Measurements from ENCODE around the gene HHAT. TPM values are rescaled to one million over a fixed set of nuclear protein-coding genes. Genes with fewer than 3 reads are reported as not detected.

Gene HHAT
- total and polyA plus RNA-seq, 7 donors: 0.11 to 0.64 (median 0.16) TPM

- no peaks in the 10 kb centered on the region for H3K36me3 ChIP-seq (ENCODE audit: insufficient read depth in 1 of 2, low read depth in 1 of 2)
- 50 to 56% (median 50%) methylated on average over 3 of the region's 7 CpGs for WGBS, 3 donors
- no peaks in the 10 kb centered on the region for H3K9me3 ChIP-seq
- H3K4me1 ChIP-seq: no peaks in the 10 kb centered on the region
- no peak for DNase-seq
- no peak overlapping the region for H3K27ac ChIP-seq
- ATAC-seq: no peak
- intact Hi-C loops (cut with DNase I): loop anchor here (5.0 kb wide), 3 partner anchors 168 to 453 kb away; no protein-coding TSS in a partner anchor
- H3K4me3 ChIP-seq: peak overlapping the region; percentile 42
- H3K27me3 ChIP-seq (ENCODE audit: insufficient read depth in 3 of 3, low read length in 2 of 3): no peaks in the 10 kb centered on the region
- no peak for TF ChIP-seq CTCF (IDR thresholded peaks at IDR 0.05)
These were observed 18.0 kb upstream of the HHAT start for GRCh38 chr1:210310562-210311153.

- ATAC-seq: peak in 2 of 4 donors; percentile 35 to 63
- no peak for DNase-seq
- TF ChIP-seq CTCF (IDR thresholded peaks at IDR 0.05): no peak
- H3K36me3 ChIP-seq (ENCODE audit: insufficient read depth in 1 of 2, low read depth in 1 of 2): no peaks in the 10 kb centered on the region
- peak overlapping the region; percentile 41 for H3K27ac ChIP-seq
- H3K4me1 ChIP-seq: no peaks in the 10 kb centered on the region
- peak overlapping the region; percentile 42 for H3K4me3 ChIP-seq
- H3K27me3 ChIP-seq (ENCODE audit: insufficient read depth in 3 of 3, low read length in 2 of 3): no peaks in the 10 kb centered on the region
- intact Hi-C loops (cut with DNase I): loop anchor here (1.0 to 5.0 kb wide), 4 partner anchors 169 to 455 kb away; no protein-coding TSS in a partner anchor
- WGBS, 3 donors: 42 to 52% (median 43%) methylated on average over 18 of the region's 18 CpGs
- H3K9me3 ChIP-seq: no peaks in the 10 kb centered on the region
These were observed 16.8 kb upstream of the HHAT start for GRCh38 chr1:210311726-210312493.

- Histone ChIP-seq H3K4me1 (no peaks in the 10 kb centered on the region), H3K27ac (no peak overlapping the region), H3K27me3 (ENCODE audit: insufficient read depth in 3 of 3, low read length in 2 of 3) (peaks cover 0 to 3% (median 0%) of the 10 kb centered on the region in 3 donors), H3K36me3 (ENCODE audit: insufficient read depth in 1 of 2, low read depth in 1 of 2) (no peaks in the 10 kb centered on the region), H3K9me3 (no peaks in the 10 kb centered on the region), H3K4me3 (no peak overlapping the region)
- no peak for ATAC-seq
- intact Hi-C loops (cut with DNase I): loop anchor here (5.0 kb wide), 3 partner anchors 171 to 456 kb away; no protein-coding TSS in a partner anchor
- TF ChIP-seq CTCF (IDR thresholded peaks at IDR 0.05): no peak
- 78 to 86% (median 79%) methylated on average over 6 of the region's 6 CpGs for WGBS, 3 donors
- DNase-seq: no peak
These were observed 15.6 kb upstream of the HHAT start for GRCh38 chr1:210313046-210313595.

GRCh38 chr1:210313921-210314320 lies 14.8 kb upstream of the HHAT start:
- Histone ChIP-seq H3K9me3 (no peaks in the 10 kb centered on the region), H3K36me3 (ENCODE audit: insufficient read depth in 1 of 2, low read depth in 1 of 2) (no peaks in the 10 kb centered on the region), H3K4me1 (no peaks in the 10 kb centered on the region), H3K4me3 (no peak overlapping the region), H3K27ac (no peak overlapping the region), H3K27me3 (ENCODE audit: insufficient read depth in 3 of 3, low read length in 2 of 3) (peaks cover 0 to 3% (median 0%) of the 10 kb centered on the region in 3 donors)
- TF ChIP-seq CTCF (IDR thresholded peaks at IDR 0.05): no peak
- ATAC-seq: no peak
- DNase-seq: no peak
- intact Hi-C loops (cut with DNase I): loop anchor here (5.0 kb wide), 3 partner anchors 172 to 457 kb away; no protein-coding TSS in a partner anchor
- 77 to 89% (median 80%) methylated on average over 1 of the region's 1 CpG for WGBS, 3 donors
